HG03097 (cell line): ENCODE results near the gene GLE1.

Experiments
- ATAC-seq: cut with Tn5 transposase; IDR thresholded peaks from one replicate; pipeline ENCODE4 v1.9.1; 2021; ENCODE audit not compliant: unreplicated experiment, low FRiP score

The GLE1 gene

DNA sequence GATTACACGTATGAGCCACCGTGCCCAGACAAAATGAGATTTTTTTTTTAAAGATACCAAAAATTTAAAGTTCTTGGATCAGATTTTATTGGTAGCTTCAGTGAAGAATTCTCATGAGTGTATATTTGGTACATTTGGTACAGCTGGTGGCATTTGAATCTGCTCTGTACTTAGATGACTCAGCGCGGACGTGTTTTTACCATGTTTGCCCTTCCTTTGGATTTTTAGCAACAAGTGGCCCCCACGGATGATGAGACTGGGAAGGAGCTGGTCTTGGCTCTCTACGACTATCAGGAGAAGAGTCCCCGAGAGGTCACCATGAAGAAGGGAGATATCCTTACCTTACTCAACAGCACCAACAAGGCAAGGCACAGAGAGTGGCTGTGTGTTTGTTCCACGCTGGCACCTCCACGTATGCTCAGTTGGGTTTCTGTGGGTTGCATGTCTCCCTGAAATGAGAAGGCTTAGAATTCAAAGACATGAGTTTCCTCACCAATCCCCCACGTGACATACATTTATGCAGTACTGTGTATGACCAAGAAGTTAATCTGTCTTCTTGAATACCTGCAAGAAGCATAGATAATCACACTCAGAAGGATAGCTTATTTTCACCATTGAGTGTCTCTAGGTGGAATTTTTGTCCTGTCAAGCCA, 84.2 kb downstream of the GLE1 start:
- ATAC-seq: no peak
